GM11168 (cell line): ENCODE measurements around the gene AUTS2.

Source experiments
- in situ Hi-C: fragments of 300-500 bp; cut with MboI; formaldehyde crosslinking; loops from one replicate; pipeline ENCODE4 v1.12.0; 2022; ENCODE audit warnings: low sequenced_read_pairs; ENCODE audit not compliant: unreplicated experiment

Gene AUTS2

GRCh38 chr7:70435634-70436033 is 837.4 kb downstream of the AUTS2 start:
- in situ Hi-C loops, result no loop called here

GRCh38 chr7:70436790-70437350 is 838.6 kb downstream of the AUTS2 start:
- in situ Hi-C loops, result no loop called here

- in situ Hi-C loops, result no loop called here
Observed at GRCh38 chr7:70439651-70440050, 841.4 kb downstream of the AUTS2 start.

GRCh38 chr7:70446448-70447143 is 848.3 kb downstream of the AUTS2 start:
- in situ Hi-C loops, result no loop called here

- in situ Hi-C loops, result no loop called here
Observed at GRCh38 chr7:70448312-70448906, 850.1 kb downstream of the AUTS2 start.

GRCh38 chr7:70450731-70451130 is 852.5 kb downstream of the AUTS2 start:
- in situ Hi-C loops, result no loop called here

GRCh38 chr7:70455925-70456324 is 857.6 kb downstream of the AUTS2 start:
- in situ Hi-C loops, result no loop called here

- in situ Hi-C loops, result no loop called here
Observed at GRCh38 chr7:70456719-70457118, 858.4 kb downstream of the AUTS2 start.

- in situ Hi-C loops, result no loop called here
Observed at GRCh38 chr7:70457482-70457881, 859.2 kb downstream of the AUTS2 start.

- in situ Hi-C loops, result no loop called here
Observed at GRCh38 chr7:70457883-70458680, 859.8 kb downstream of the AUTS2 start.

GRCh38 chr7:70458745-70459144 is 860.5 kb downstream of the AUTS2 start:
- in situ Hi-C loops, result no loop called here

- in situ Hi-C loops, result no loop called here
Observed at GRCh38 chr7:70459546-70459945, 861.3 kb downstream of the AUTS2 start.

GRCh38 chr7:70460071-70460470 is 861.8 kb downstream of the AUTS2 start:
- in situ Hi-C loops, result no loop called here

- in situ Hi-C loops, result no loop called here
Observed at GRCh38 chr7:70460562-70460961, 862.3 kb downstream of the AUTS2 start.

GRCh38 chr7:70463352-70463938 is 865.2 kb downstream of the AUTS2 start:
- in situ Hi-C loops, result no loop called here

GRCh38 chr7:70466725-70467364 is 868.6 kb downstream of the AUTS2 start:
- in situ Hi-C loops, result no loop called here

GRCh38 chr7:70470746-70471145 is 872.5 kb downstream of the AUTS2 start:
- in situ Hi-C loops, result no loop called here

GRCh38 chr7:70472601-70473237 is 874.4 kb downstream of the AUTS2 start:
- in situ Hi-C loops, result no loop called here

- in situ Hi-C loops, result no loop called here
Observed at GRCh38 chr7:70474639-70475234, 876.5 kb downstream of the AUTS2 start.
